ENCODE measurements around the gene FAM200A. TPM values are rescaled to one million over a fixed set of nuclear protein-coding genes. Genes with fewer than 3 reads are reported as not detected.

The FAM200A gene
- total and polyA plus RNA-seq, 2 of the 13 experiments (the other 11 are each of a cell fraction or from before 2014, with no cell fraction given), result 4.7 to 6.3 TPM

- TF ChIP-seq ZNF296 (CRISPR knock-in tag; conservative IDR thresholded peaks at IDR 0.05) (0 out of 2 replicates have a peak, but pooled peaks have one; percentile 66), HES4 (CRISPR knock-in tag; IDR thresholded peaks at IDR 0.05; ENCODE audit: borderline replicate concordance) (peak; percentile 22; the same call in 1 of the 2 replicates), ZNF337 (CRISPR knock-in tag; IDR thresholded peaks at IDR 0.05; ENCODE audit: borderline replicate concordance, low read depth) (no peak), ATF3 (CRISPR knock-in tag; IDR thresholded peaks at IDR 0.05) (no peak), UBTF (CRISPR knock-in tag; IDR thresholded peaks at IDR 0.05) (peak; percentile 96), ZGPAT (CRISPR knock-in tag; IDR thresholded peaks at IDR 0.05) (peak; percentile 87), SMARCC2 (IDR thresholded peaks at IDR 0.05) (no peak), GMEB1 (CRISPR knock-in tag; IDR thresholded peaks at IDR 0.05; ENCODE audit: borderline replicate concordance) (peak; percentile 57; the same call in 1 of the 2 replicates), ZNF790 (CRISPR knock-in tag; IDR thresholded peaks at IDR 0.05; ENCODE audit: borderline replicate concordance) (peak; percentile 62; the same call in 1 of the 2 replicates), ZNF124 (CRISPR knock-in tag; IDR thresholded peaks at IDR 0.05) (no peak), ARID3A (IDR thresholded peaks at IDR 0.05; ENCODE audit: low read depth, low read length) (no peak), NFE2L2 (IDR thresholded peaks at IDR 0.05; ENCODE audit: low read length) (no peak), NFAT5 (CRISPR knock-in tag; IDR thresholded peaks at IDR 0.05) (no peak)
Measured at GRCh38 chr7:99558306-99559174, 6.6 kb upstream of the FAM200A start, which contains the start of gene ZNF655 (continued).

Measured in HepG2 (cell line).